Ovary (tissue), 9 donors: ENCODE data around the gene TRAF3. TPM values are rescaled to one million over a fixed set of nuclear protein-coding genes. Genes with fewer than 3 reads are reported as not detected.

Experiments used
- DNase-seq, 5 donors: peaks; one replicate each; pipeline ENCODE4 v3.0.0-alpha.2; 2019 to 2020
- H3K27ac ChIP-seq, 2 donors: fragments of 200-600 bp; one replicate each; pipeline versions ENCODE4 v1.5.1 to v1.8.0; 2019 to 2022
- H3K27me3 ChIP-seq: fragments of 200-600 bp; one replicate; pipeline ENCODE4 v1.8.0; 2022
- H3K36me3 ChIP-seq: fragments of 200-600 bp; sonication (generic); one replicate; pipeline ENCODE4 v1.5.1; 2019
- H3K4me1 ChIP-seq: one replicate; pipeline ENCODE4 v1.8.1; 2013; ENCODE audit warnings: mild to moderate bottlenecking, moderate library complexity; ENCODE audit not compliant: insufficient read depth
- H3K4me3 ChIP-seq: fragments of 200-600 bp; sonication (generic); one replicate; pipeline ENCODE4 v1.5.1; 2017
- H3K9me3 ChIP-seq, 2 donors: fragments of 200-600 bp in 1 of 2; sonication (generic) in 1 of 2; one replicate each; pipeline versions ENCODE4 v1.5.1 to v1.8.1; 2013 to 2019; ENCODE audit warnings: mild to moderate bottlenecking in 1 of 2, moderate library complexity in 1 of 2
- CTCF ChIP-seq, 3 donors: fragments of 450-650 bp in 2 of 3; fragments of 200-600 bp in 1 of 3; IDR thresholded peaks; one replicate each; pipeline versions ENCODE4 v1.5.1 to v1.8.0; 2016 to 2022; ENCODE audit warnings: antibody characterized with exemption in 3 of 3, mild to moderate bottlenecking in 1 of 3
- EP300 ChIP-seq: sonication (generic); formaldehyde crosslinking; IDR thresholded peaks from one replicate; pipeline ENCODE4 v1.6.1; 2017; ENCODE audit warnings: antibody characterized with exemption
- POLR2A ChIP-seq: fragments of 450-650 bp; IDR thresholded peaks from one replicate; pipeline ENCODE4 v1.6.1; 2017; ENCODE audit warnings: antibody characterized with exemption, mild to moderate bottlenecking, moderate library complexity
- WGBS, 3 donors: extraction: QIAGEN DNeasy Blood & Tissue Kit in 1 of 3; methylation state at CpG; one replicate each; pipeline versions ENCODE4 v1.1.5 to v1.1.7; 2013 to 2017; 5-methylcytosine and 5-hydroxymethylcytosine counted together
- intact Hi-C, 4 donors: fragments of 100-400 bp; cut with DNase I; formaldehyde crosslinking; loops; one replicate each; pipeline versions ENCODE4 v1.11.0 to v1.15.1; 2022 to 2023
- polyA plus RNA-seq, 2 donors: library from polyadenylated mRNA; stranded (reverse); fragments of 200-250 nt in 1 of 2; fragments of 350-450 nt in 1 of 2; fragmentation: Illumina TruSeq in 1 of 2; extraction: RNeasy Lipid Tissue Mini Kit (QIAGEN cat#74804) in 1 of 2; gene quantifications; one replicate each; pipeline ENCODE4 v1.2.3, GENCODE V29; 2013 to 2014
- total RNA-seq, 7 donors: library from RNA; depleted of rRNA in 2 of 7; stranded (reverse); fragments of >200 nt in 2 of 7; fragmentation: NEBNext Ultra II Directional in 3 of 7; extraction: Animal tissue kit (Norgen Biotek cat#: 25700) in 3 of 7; gene quantifications; one replicate each; pipeline versions ENCODE4 v1.1.0 to v1.2.4, GENCODE V29; 2016 to 2023
- donor health status: DM: no; HTN: no; CAD: no; lungs with moderate emphysema.
- donor health status: DM: no; HTN: no; CAD: no.
- donor health status: Bipolar disorder and iron deficiency.
- donor health status: DM: yes; HTN: yes; CAD: no.
- donor health status: DM: no; HTN: no; CAD: no.
- donor health status: DM: yes; HTN: yes; CAD: no.

TRAF3 gene
- total and polyA plus RNA-seq, 9 donors, result 2.9 to 17.0 (median 11.4) TPM

GRCh38 chr14:102888748-102889147 is 111.5 kb downstream of the TRAF3 start:
- Histone ChIP-seq H3K4me3 (no peak overlapping the region), H3K4me1 (no peaks in the 10 kb centered on the region), H3K36me3 (no peaks in the 10 kb centered on the region), H3K9me3 (no peaks in the 10 kb centered on the region), H3K27ac (no peak overlapping the region), H3K27me3 (no peaks in the 10 kb centered on the region)
- 71 to 83% (median 78%) methylated on average over 1 of the region's 1 CpG for WGBS, 3 donors
- TF ChIP-seq EP300 (no peak), CTCF (IDR thresholded peaks at IDR 0.05) (no peak), POLR2A (no peak)
- no peak for DNase-seq
- intact Hi-C loops, result no loop called here

GRCh38 chr14:102889615-102890014 is 112.4 kb downstream of the TRAF3 start:
- no peak for DNase-seq
- intact Hi-C loops, result no loop called here
- no peaks in the 10 kb centered on the region for H3K9me3 ChIP-seq
- H3K4me1 ChIP-seq, result no peaks in the 10 kb centered on the region
- WGBS, 3 donors, result 95 to 98% (median 96%) methylated on average over 7 of the region's 7 CpGs
- no peak overlapping the region for H3K27ac ChIP-seq
- H3K27me3 ChIP-seq, result no peaks in the 10 kb centered on the region
- H3K4me3 ChIP-seq, result no peak overlapping the region
- no peak for TF ChIP-seq CTCF (IDR thresholded peaks at IDR 0.05)
- TF ChIP-seq POLR2A, result no peak
- no peak for TF ChIP-seq EP300
- H3K36me3 ChIP-seq, result no peaks in the 10 kb centered on the region

DNA sequence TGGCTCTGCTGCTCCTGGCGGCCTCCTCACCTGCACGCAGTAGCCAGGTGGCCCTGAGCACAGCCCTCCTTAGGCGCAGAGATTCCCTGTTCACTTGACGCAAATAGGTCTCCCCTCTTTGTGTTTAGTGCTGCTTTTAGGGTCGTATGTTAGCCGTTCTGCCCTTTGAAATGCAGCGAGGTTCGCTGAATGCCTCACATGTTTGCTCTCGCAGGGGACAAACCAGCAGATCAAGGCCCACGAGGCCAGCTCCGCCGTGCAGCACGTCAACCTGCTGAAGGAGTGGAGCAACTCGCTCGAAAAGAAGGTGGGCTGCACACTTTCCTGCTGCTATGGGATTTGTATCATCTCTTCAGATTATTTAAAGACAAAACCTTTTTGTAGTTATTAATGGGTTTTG is 113.9 kb downstream of the TRAF3 start:
- H3K9me3 ChIP-seq, result no peaks in the 10 kb centered on the region
- no peaks in the 10 kb centered on the region for H3K36me3 ChIP-seq
- H3K27me3 ChIP-seq, result no peaks in the 10 kb centered on the region
- no peak overlapping the region for H3K4me3 ChIP-seq
- H3K4me1 ChIP-seq, result no peaks in the 10 kb centered on the region
- H3K27ac ChIP-seq, result no peak overlapping the region
- WGBS, 3 donors, result 81 to 88% (median 85%) methylated on average over 15 of the region's 15 CpGs
- intact Hi-C loops, result no loop called here
- TF ChIP-seq POLR2A (no peak), EP300 (no peak), CTCF (IDR thresholded peaks at IDR 0.05) (no peak)
- DNase-seq, result no peak

GRCh38 chr14:102891556-102891955 is 114.3 kb downstream of the TRAF3 start:
- no peaks in the 10 kb centered on the region for H3K4me1 ChIP-seq
- no peak for DNase-seq
- TF ChIP-seq EP300, result no peak
- TF ChIP-seq CTCF (IDR thresholded peaks at IDR 0.05), result no peak
- no peak for TF ChIP-seq POLR2A
- H3K27me3 ChIP-seq, result no peaks in the 10 kb centered on the region
- 22 to 39% (median 23%) methylated on average over 4 of the region's 4 CpGs for WGBS, 3 donors
- no peak overlapping the region for H3K27ac ChIP-seq
- no peaks in the 10 kb centered on the region for H3K36me3 ChIP-seq
- no peak overlapping the region for H3K4me3 ChIP-seq
- H3K9me3 ChIP-seq, result no peaks in the 10 kb centered on the region
- intact Hi-C loops, result no loop called here

DNA sequence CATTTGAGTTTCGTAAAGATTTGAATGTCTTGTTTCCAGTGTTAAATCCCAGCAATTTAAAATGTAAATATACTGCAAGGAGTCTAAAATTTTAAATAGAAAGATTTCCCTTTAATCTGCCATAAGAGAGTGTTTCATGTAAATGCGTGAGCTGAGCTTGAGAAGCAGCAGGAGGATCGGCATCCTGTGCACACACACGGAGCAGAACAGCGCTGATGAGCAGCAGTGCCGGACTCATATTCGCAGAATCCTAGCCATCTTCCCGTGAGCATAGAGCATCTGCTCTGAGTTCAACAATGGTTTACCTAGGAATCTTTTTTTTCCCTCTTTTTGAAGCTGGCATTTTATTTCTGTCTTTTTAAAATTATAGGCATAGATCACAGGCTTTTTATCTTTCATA is 115.4 kb downstream of the TRAF3 start:
- Histone ChIP-seq H3K27me3 (no peaks in the 10 kb centered on the region), H3K9me3 (no peaks in the 10 kb centered on the region), H3K4me3 (no peak overlapping the region), H3K27ac (no peak overlapping the region), H3K36me3 (no peaks in the 10 kb centered on the region), H3K4me1 (no peaks in the 10 kb centered on the region)
- no peak for DNase-seq
- TF ChIP-seq EP300 (no peak), CTCF (IDR thresholded peaks at IDR 0.05) (no peak), POLR2A (no peak)
- 91 to 97% (median 95%) methylated on average over 8 of the region's 8 CpGs for WGBS, 3 donors
- intact Hi-C loops, result no loop called here
